Lung (tissue), 12 donors: ENCODE results near the gene PIK3AP1. TPM values are rescaled to one million over a fixed set of nuclear protein-coding genes. Genes with fewer than 3 reads are reported as not detected.
"Not testable (repeated sequence)": the region's sequence is repeated elsewhere in the genome, so short reads cannot be mapped to it uniquely, and the experiment has no call there.

Experiments used
- ATAC-seq: fragments of 200-7000 bp; cut with Tn5 transposase; one replicate; pipeline ENCODE4 v1.9.1; 2020; ENCODE audit warnings: moderate number of reproducible peaks; ENCODE audit not compliant: insufficient read depth, low FRiP score
- DNase-seq, 3 donors: peaks; one replicate each; pipeline ENCODE4 v3.0.0-alpha.2; 2013 to 2017
- H3K27ac ChIP-seq, 2 donors: one replicate each; pipeline ENCODE4 v1.5.1; 2013; ENCODE audit warnings: mild to moderate bottlenecking in 2 of 2, moderate library complexity in 2 of 2, control low read depth in 1 of 2, inconsistent platforms in 1 of 2, low read depth in 1 of 2, low read length in 1 of 2
- H3K27me3 ChIP-seq, 3 donors: one replicate each; pipeline ENCODE4 v1.5.1; 2013; ENCODE audit warnings: low read length in 2 of 3; ENCODE audit not compliant: control insufficient read depth in 3 of 3, insufficient read depth in 3 of 3
- H3K36me3 ChIP-seq, 4 donors: one replicate each; pipeline ENCODE4 v1.5.1; 2013; ENCODE audit warnings: low read length in 4 of 4, mild to moderate bottlenecking in 1 of 4, moderate library complexity in 1 of 4; ENCODE audit not compliant: control insufficient read depth in 4 of 4, insufficient read depth in 4 of 4
- H3K4me1 ChIP-seq, 5 donors: one replicate each; pipeline ENCODE4 v1.5.1; 2013; ENCODE audit warnings: low read length in 5 of 5, mild to moderate bottlenecking in 2 of 5, moderate library complexity in 1 of 5; ENCODE audit not compliant: control insufficient read depth in 5 of 5, insufficient read depth in 5 of 5
- H3K4me3 ChIP-seq: one replicate; pipeline ENCODE4 v1.5.1; 2013; ENCODE audit warnings: mild to moderate bottlenecking, control low read depth, moderate library complexity
- H3K9ac ChIP-seq, 2 donors: one replicate each; pipeline ENCODE4 v1.5.1; 2013; ENCODE audit warnings: low read length in 2 of 2, control low read depth in 1 of 2; ENCODE audit not compliant: insufficient read depth in 1 of 2
- H3K9me3 ChIP-seq, 4 donors: one replicate each; pipeline ENCODE4 v1.5.1; 2013; ENCODE audit warnings: low read length in 3 of 4, mild to moderate bottlenecking in 1 of 4, moderate library complexity in 1 of 4; ENCODE audit not compliant: control insufficient read depth in 4 of 4, insufficient read depth in 3 of 4
- WGBS, 2 donors: extraction: QIAGEN DNeasy Blood & Tissue Kit; methylation state at CpG; one replicate each; pipeline ENCODE4 v1.1.7; 2013; 5-methylcytosine and 5-hydroxymethylcytosine counted together
- polyA plus RNA-seq, 2 donors: library from polyadenylated mRNA; stranded (reverse); fragments of 200-250 nt; gene quantifications; one replicate each; pipeline ENCODE4 v1.2.1, GENCODE V29; 2013
- total RNA-seq, 2 donors: library from RNA; depleted of rRNA in 1 of 2; stranded (reverse); fragments of >200 nt in 1 of 2; gene quantifications; one replicate each; pipeline ENCODE4 v1.2.1, GENCODE V29; 2014 to 2021
- TF ChIP-seq, protein P1 (sequence below): IDR thresholded peaks from 2 replicates; pipeline ENCODE4 v1.5.1; 2012; ENCODE audit warnings: mild to moderate bottlenecking; ENCODE audit errors: control extremely low read depth, extremely low read depth
- donor health status: control.
- donor health status: control.
- donor health status: Bipolar disorder and iron deficiency.
- donor health status: healthy.
- donor health status: DM: yes; HTN: yes; CAD: no.

Gene PIK3AP1
- total and polyA plus RNA-seq, 4 donors: 7.3 to 120 (median 30.4) TPM

DNA sequence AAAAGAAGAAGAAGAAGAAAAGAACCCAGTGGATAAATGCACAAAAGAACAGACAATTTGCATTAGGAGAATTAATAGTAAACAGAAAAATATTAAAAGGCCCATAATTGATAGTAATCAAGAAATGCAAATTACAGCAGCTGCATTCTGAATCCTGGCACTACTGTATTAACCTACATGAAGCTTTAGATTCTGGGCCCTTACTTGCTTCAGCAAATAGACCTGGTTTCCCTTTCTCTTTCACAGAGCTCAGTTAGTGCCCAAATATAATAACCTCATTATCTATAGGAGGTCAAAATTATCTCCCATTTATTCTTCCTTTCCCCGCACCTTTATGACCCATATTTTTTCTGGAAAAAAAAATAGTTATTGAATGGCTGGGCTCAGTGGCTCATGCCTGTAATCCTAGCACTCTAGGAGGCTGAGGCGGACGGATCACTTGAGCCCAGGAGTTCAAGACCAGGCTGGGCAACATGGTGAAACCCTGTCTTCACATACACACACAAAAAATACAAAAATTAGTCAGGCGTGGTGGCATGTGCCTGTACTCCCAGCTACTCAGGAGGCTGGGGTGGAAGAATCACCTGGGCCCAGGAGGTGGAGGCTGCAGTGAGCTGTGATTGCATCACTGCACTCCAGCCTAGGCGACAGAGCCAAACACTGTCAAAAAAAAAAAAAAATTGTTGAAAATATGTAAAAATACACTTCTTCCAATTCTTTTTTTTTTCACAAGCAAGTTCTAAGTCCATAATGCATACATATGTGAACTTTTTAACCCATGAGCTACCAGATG lies 36.0 kb upstream of the PIK3AP1 start:
- TF ChIP-seq, protein P1, sequence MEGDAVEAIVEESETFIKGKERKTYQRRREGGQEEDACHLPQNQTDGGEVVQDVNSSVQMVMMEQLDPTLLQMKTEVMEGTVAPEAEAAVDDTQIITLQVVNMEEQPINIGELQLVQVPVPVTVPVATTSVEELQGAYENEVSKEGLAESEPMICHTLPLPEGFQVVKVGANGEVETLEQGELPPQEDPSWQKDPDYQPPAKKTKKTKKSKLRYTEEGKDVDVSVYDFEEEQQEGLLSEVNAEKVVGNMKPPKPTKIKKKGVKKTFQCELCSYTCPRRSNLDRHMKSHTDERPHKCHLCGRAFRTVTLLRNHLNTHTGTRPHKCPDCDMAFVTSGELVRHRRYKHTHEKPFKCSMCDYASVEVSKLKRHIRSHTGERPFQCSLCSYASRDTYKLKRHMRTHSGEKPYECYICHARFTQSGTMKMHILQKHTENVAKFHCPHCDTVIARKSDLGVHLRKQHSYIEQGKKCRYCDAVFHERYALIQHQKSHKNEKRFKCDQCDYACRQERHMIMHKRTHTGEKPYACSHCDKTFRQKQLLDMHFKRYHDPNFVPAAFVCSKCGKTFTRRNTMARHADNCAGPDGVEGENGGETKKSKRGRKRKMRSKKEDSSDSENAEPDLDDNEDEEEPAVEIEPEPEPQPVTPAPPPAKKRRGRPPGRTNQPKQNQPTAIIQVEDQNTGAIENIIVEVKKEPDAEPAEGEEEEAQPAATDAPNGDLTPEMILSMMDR: no peak
- H3K27ac ChIP-seq: no peak overlapping the region
- WGBS, 2 donors: 81% methylated on average over 5 of the region's 5 CpGs
- no peak for DNase-seq
- no peaks in the 10 kb centered on the region for H3K9me3 ChIP-seq
- no peak overlapping the region for H3K4me3 ChIP-seq
- H3K4me1 ChIP-seq: no peaks in the 10 kb centered on the region
- H3K36me3 ChIP-seq: no peaks in the 10 kb centered on the region
- H3K27me3 ChIP-seq: no peaks in the 10 kb centered on the region
- no peak for ATAC-seq
- H3K9ac ChIP-seq: no peak overlapping the region

DNA sequence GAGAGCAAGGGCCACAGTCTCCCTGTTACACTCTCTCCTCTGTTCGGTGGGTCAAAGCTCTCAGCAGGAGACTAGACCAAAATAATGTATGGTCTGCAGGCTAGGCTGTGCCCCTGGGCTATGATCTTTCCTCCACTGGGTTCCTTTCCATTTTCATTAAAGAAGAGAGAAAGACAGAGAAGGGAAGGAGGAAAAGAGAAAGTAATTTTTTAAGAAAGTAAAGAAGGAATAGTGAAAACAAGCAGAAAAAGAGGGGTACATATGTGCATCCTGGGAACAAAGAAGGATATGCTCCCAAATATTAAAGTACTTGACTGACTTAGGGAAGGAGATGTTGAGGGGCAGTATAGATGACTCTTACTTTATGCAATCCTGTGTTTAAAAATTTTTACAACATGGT lies 33.6 kb upstream of the PIK3AP1 start:
- no peaks in the 10 kb centered on the region for H3K4me1 ChIP-seq
- H3K27me3 ChIP-seq: no peaks in the 10 kb centered on the region
- H3K4me3 ChIP-seq: no peak overlapping the region
- DNase-seq (no peak), ATAC-seq (no peak)
- TF ChIP-seq, protein P1: no peak
- no peak overlapping the region for H3K9ac ChIP-seq
- no peaks in the 10 kb centered on the region for H3K9me3 ChIP-seq
- no peak overlapping the region for H3K27ac ChIP-seq
- 58 to 70% methylated on average over 1 of the region's 1 CpG for WGBS, 2 donors
- H3K36me3 ChIP-seq: no peaks in the 10 kb centered on the region

DNA sequence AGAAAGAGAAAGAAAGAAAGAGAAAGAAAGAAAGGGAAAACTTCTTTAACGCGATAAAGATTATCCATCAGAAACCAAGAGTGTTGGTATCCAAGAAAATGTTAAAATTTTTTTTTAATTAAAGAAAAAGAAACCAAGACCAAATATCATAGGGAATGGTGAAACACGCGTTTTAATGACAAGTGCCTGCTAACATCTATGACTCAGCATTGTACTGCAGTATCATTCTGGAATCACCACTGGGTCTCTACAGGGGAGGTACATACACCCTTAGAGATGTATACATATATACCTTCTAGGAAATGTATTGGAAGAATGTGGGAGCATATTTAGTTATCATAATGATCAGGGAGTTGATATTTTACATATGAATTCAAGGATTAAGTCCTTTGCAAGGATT lies 32.1 kb upstream of the PIK3AP1 start:
- Histone ChIP-seq H3K27me3 (no peaks in the 10 kb centered on the region), H3K27ac (no peak overlapping the region), H3K9me3 (no peaks in the 10 kb centered on the region), H3K36me3 (no peaks in the 10 kb centered on the region), H3K4me3 (no peak overlapping the region), H3K4me1 (no peaks in the 10 kb centered on the region), H3K9ac (no peak overlapping the region)
- ATAC-seq (no peak), DNase-seq (no peak)
- 70 to 79% methylated on average over 4 of the region's 4 CpGs for WGBS, 2 donors
- TF ChIP-seq, protein P1: no peak

DNA sequence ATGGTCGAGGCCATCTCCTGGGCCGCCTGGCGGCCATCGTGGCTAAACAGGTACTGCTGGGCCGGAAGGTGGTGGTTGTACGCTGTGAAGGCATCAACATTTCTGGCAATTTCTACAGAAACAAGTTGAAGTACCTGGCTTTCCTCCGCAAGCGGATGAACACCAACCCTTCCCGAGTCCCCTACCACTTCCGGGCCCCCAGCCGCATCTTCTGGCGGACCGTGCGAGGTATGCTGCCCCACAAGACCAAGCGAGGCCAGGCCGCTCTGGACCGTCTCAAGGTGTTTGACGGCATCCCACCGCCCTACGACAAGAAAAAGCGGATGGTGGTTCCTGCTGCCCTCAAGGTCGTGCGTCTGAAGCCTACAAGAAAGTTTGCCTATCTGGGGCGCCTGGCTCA lies 30.0 kb upstream of the PIK3AP1 start:
- not testable (repeated sequence) for ATAC-seq, H3K4me1 ChIP-seq, H3K9ac ChIP-seq, H3K27me3 ChIP-seq, H3K36me3 ChIP-seq, DNase-seq, H3K4me3 ChIP-seq, H3K9me3 ChIP-seq, H3K27ac ChIP-seq
- 97 to 98% methylated on average over 19 to 23 of the region's 24 CpGs for WGBS, 2 donors
